Panc1 (cell line): ENCODE measurements around the gene CCT5. TPM values are rescaled to one million over a fixed set of nuclear protein-coding genes. Genes with fewer than 3 reads are reported as not detected.

Source experiments
- ATAC-seq: fragments of 200-7000 bp; cut with Tn5 transposase; 2 replicates; pipeline ENCODE4 v1.9.1; 2020; ENCODE audit warnings: mild to moderate bottlenecking, moderate library complexity
- BruUV-seq: library from RNA; stranded (reverse); fragments of 400-500 nt; replicated peaks from 2 replicates; lab custom pipeline; 2021; lab: Mats Ljungman, UMichigan
- CTCF ChIA-PET: fragments of 300-600 bp; sonication (Branson Sonifier 250); formaldehyde crosslinking; loops from one replicate; lab custom pipeline; 2022; ENCODE audit warnings: antibody characterized with exemption; lab: Charles Lee
- POLR2A ChIA-PET: fragments of 300-600 bp; sonication (Branson Sonifier 250); formaldehyde crosslinking; loops from one replicate; lab custom pipeline; 2022; ENCODE audit warnings: antibody characterized with exemption; lab: Charles Lee
- DNase-seq: peaks from one replicate; pipeline ENCODE4 v3.0.0-alpha.2; 2010; ENCODE audit warnings: low read depth, low spot score
- H3K27ac ChIP-seq: 2 replicates; pipeline ENCODE4 v1.5.1; 2011; ENCODE audit warnings: mild to moderate bottlenecking, low read length, inconsistent platforms
- H3K27me3 ChIP-seq: fragments of 200-500 bp; sonication (Bioruptor generic); 2 replicates; pipeline ENCODE4 v1.6.0; 2014; ENCODE audit warnings: low read length, inconsistent platforms; ENCODE audit not compliant: control insufficient read depth, insufficient read depth
- H3K36me3 ChIP-seq: fragments of 200-500 bp; sonication (Bioruptor generic); 2 replicates; pipeline ENCODE4 v1.5.1; 2014; ENCODE audit warnings: inconsistent platforms, mild to moderate bottlenecking, low read length, moderate library complexity; ENCODE audit not compliant: control insufficient read depth, insufficient read depth
- H3K4me1 ChIP-seq: 2 replicates; pipeline ENCODE4 v1.5.1; 2011; ENCODE audit warnings: inconsistent platforms, mild to moderate bottlenecking, low read length, moderate library complexity; ENCODE audit not compliant: control insufficient read depth, insufficient read depth
- H3K4me3 ChIP-seq, 2 experiments: 2 replicates each; pipeline ENCODE4 v1.5.1; 2011 to 2012; ENCODE audit warnings: low read depth in 2 of 2, low read length in 2 of 2, mild to moderate bottlenecking in 2 of 2, inconsistent platforms in 1 of 2, moderate library complexity in 1 of 2
- H3K9me3 ChIP-seq: fragments of 200-500 bp; sonication (Bioruptor generic); 2 replicates; pipeline ENCODE4 v1.5.1; 2014; ENCODE audit warnings: low read depth, mild to moderate bottlenecking, inconsistent platforms, low read length, moderate library complexity; ENCODE audit not compliant: control insufficient read depth, insufficient read depth
- CTCF ChIP-seq: fragments of 450-650 bp; IDR thresholded peaks from 2 replicates; pipeline ENCODE4 v1.5.1; 2017; ENCODE audit warnings: mild to moderate bottlenecking
- POLR2AphosphoS5 ChIP-seq: IDR thresholded peaks from 2 replicates; pipeline ENCODE4 v1.6.1; 2012; ENCODE audit warnings: mild to moderate bottlenecking, low read depth, low read length, moderate library complexity
- SIN3A ChIP-seq: IDR thresholded peaks from 2 replicates; pipeline ENCODE4 v1.6.1; 2012; ENCODE audit warnings: low read depth, mild to moderate bottlenecking, low read length, moderate library complexity, borderline replicate concordance; ENCODE audit not compliant: insufficient read depth
- TCF7L2 ChIP-seq: IDR thresholded peaks from 2 replicates; pipeline ENCODE4 v1.6.1; 2011; ENCODE audit warnings: mild to moderate bottlenecking, low read depth, low read length, inconsistent platforms
- in situ Hi-C: cut with HindIII; loops from 2 replicates; pipeline ENCODE4 v1.10.0; 2016; ENCODE audit warnings: low sequenced_read_pairs, low pct_unique_long_range_greater_than_20kb
- intact Hi-C: fragments of 100-400 bp; cut with micrococcal nuclease; formaldehyde crosslinking; loops from one replicate; pipeline ENCODE4 v1.10.0; 2022; ENCODE audit not compliant: unreplicated experiment
- total RNA-seq: library from RNA; stranded (reverse); gene quantifications from one replicate; pipeline ENCODE4 v1.2.1, GENCODE V29; 2021; ENCODE audit not compliant: unreplicated experiment
- TF ChIP-seq, protein P1 (sequence below), 2 experiments: IDR thresholded peaks; 2 replicates each; pipeline ENCODE4 v1.6.1; 2011 to 2012; ENCODE audit warnings: low read depth in 2 of 2, control low read depth in 1 of 2, low read length in 1 of 2, mild to moderate bottlenecking in 1 of 2, moderate library complexity in 1 of 2; ENCODE audit not compliant: insufficient read depth in 1 of 2

Gene CCT5
- total RNA-seq, 1 experiment from 2014 or later = 476 TPM

DNA sequence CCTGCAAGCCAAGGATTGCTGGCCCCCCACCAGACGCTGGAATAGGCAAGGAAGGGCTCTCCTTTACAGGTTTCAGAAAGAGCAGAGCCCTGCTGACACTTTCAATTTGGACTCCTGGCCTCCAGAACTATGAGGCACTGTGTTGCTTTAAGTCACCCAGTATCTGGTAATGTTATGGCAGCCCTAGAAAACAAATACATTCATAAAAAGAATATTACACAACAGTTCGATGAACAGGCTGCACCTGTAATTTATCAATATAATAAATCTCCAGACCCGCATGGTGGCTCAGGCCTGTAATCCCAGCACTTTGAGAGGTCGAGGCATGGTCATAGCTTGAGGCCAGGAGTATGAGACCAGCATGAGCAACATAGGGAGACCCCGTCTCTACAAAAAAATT lies 50.2 kb downstream of the CCT5 start:
- BruUV-seq = no TSS peak
- CTCF ChIA-PET = no interaction called here
- intact Hi-C loops = no loop called here
- no peaks in the 10 kb centered on the region for H3K9me3 ChIP-seq
- H3K4me3 ChIP-seq = no peak overlapping the region
- POLR2A ChIA-PET = no interaction called here
- ATAC-seq = no peak
- TF ChIP-seq, protein P1, sequence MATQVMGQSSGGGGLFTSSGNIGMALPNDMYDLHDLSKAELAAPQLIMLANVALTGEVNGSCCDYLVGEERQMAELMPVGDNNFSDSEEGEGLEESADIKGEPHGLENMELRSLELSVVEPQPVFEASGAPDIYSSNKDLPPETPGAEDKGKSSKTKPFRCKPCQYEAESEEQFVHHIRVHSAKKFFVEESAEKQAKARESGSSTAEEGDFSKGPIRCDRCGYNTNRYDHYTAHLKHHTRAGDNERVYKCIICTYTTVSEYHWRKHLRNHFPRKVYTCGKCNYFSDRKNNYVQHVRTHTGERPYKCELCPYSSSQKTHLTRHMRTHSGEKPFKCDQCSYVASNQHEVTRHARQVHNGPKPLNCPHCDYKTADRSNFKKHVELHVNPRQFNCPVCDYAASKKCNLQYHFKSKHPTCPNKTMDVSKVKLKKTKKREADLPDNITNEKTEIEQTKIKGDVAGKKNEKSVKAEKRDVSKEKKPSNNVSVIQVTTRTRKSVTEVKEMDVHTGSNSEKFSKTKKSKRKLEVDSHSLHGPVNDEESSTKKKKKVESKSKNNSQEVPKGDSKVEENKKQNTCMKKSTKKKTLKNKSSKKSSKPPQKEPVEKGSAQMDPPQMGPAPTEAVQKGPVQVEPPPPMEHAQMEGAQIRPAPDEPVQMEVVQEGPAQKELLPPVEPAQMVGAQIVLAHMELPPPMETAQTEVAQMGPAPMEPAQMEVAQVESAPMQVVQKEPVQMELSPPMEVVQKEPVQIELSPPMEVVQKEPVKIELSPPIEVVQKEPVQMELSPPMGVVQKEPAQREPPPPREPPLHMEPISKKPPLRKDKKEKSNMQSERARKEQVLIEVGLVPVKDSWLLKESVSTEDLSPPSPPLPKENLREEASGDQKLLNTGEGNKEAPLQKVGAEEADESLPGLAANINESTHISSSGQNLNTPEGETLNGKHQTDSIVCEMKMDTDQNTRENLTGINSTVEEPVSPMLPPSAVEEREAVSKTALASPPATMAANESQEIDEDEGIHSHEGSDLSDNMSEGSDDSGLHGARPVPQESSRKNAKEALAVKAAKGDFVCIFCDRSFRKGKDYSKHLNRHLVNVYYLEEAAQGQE (IDR thresholded peaks at IDR 0.05; ENCODE audit: insufficient read depth in 1 of 2, low read depth in 2 of 2, low read length in 1 of 2) = no peak
- no peak for TF ChIP-seq TCF7L2
- TF ChIP-seq CTCF = no peak
- TF ChIP-seq SIN3A = no peak
- TF ChIP-seq POLR2AphosphoS5 = no peak
- in situ Hi-C loops = no loop called here
- no peaks in the 10 kb centered on the region for H3K27me3 ChIP-seq
- no peaks in the 10 kb centered on the region for H3K36me3 ChIP-seq
- no peak overlapping the region for H3K27ac ChIP-seq
- H3K4me1 ChIP-seq = peaks cover 29% of the 10 kb centered on the region
- no peak for DNase-seq

DNA sequence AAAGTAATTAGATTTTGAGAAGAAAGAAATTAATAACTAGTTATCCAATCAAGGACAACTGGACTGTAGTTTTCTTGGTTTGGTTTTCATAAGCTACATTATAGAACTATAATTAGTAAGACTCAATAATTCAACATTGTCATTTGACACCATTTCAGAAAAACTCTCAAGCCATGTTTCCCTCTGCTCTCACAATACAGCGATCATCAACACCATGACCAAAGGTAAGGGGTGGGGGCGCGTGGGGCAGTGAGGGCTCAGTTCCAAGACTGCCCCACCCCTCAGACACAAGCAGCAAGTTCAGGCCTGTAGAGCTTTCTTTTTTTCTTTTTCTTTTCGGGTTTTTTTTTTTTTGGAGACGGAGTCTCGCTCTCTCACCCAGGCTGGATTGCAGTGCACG lies 51.2 kb downstream of the CCT5 start:
- no TSS peak for BruUV-seq
- Histone ChIP-seq H3K4me1 (peaks cover 38% of the 10 kb centered on the region), H3K9me3 (no peaks in the 10 kb centered on the region), H3K27ac (peak overlapping the region; percentile 71), H3K4me3 (peak overlapping the region; percentile 13 to 50), H3K36me3 (no peaks in the 10 kb centered on the region), H3K27me3 (no peaks in the 10 kb centered on the region)
- CTCF ChIA-PET = interaction anchor here (0.8 kb wide), 1 partner anchor 17 kb away, joined by 5 read pairs; no protein-coding TSS in a partner anchor
- intact Hi-C loops (no loop called here), in situ Hi-C loops (no loop called here)
- POLR2A ChIA-PET = interaction anchor here (0.6 kb wide), 1 partner anchor 37 kb away, joined by 3 read pairs; no protein-coding TSS in a partner anchor
- TF ChIP-seq CTCF (no peak), POLR2AphosphoS5 (no peak), SIN3A (no peak), TCF7L2 (no peak)
- TF ChIP-seq, protein P1 (IDR thresholded peaks at IDR 0.05; ENCODE audit: insufficient read depth in 1 of 2, low read depth in 2 of 2, low read length in 1 of 2) = no peak
- DNase-seq (no peak), ATAC-seq (no peak)
